Naive thymus-derived CD8-positive, alpha-beta T cell (primary cell): ENCODE measurements around the gene ATF3. TPM values are rescaled to one million over a fixed set of nuclear protein-coding genes. Genes with fewer than 3 reads are reported as not detected.

ENCODE experiments used
- ATAC-seq, 2 donors: fragments of 150-1000 bp; cut with Tn5 transposase in 1 of 2; sonication (Bioruptor Pico), chemical (Tn5 transposase) in 1 of 2; 1 replicate in 1 of 2; 2 replicates in 1 of 2; pipeline ENCODE4 v1.10.0; 2021; ENCODE audit warnings: mild to moderate bottlenecking in 2 of 2, moderate library complexity in 2 of 2
- POLR2A ChIA-PET: fragments of 350-600 bp; sonication (Branson Sonifier 250); formaldehyde crosslinking; loops from one replicate; lab custom pipeline; 2021; ENCODE audit warnings: antibody characterized with exemption; lab: Charles Lee
- DNase-seq, 10 donors: peaks; one replicate each; pipeline versions ENCODE4 v3.0.0 to v3.0.0-alpha.2; 2020 to 2022
- H3K27ac Mint-ChIP-seq, 10 donors: one replicate each; pipeline ENCODE4 v1.8.0; 2020 to 2022; ENCODE audit warnings: mild to moderate bottlenecking in 10 of 10, mixed read lengths in 10 of 10, moderate library complexity in 4 of 10, inconsistent platforms in 1 of 10
- H3K27me3 Mint-ChIP-seq, 5 donors: one replicate each; pipeline ENCODE4 v1.8.0; 2021 to 2022; ENCODE audit warnings: mixed read lengths in 5 of 5
- H3K36me3 Mint-ChIP-seq, 3 donors: one replicate each; pipeline ENCODE4 v1.8.0; 2020 to 2022; ENCODE audit warnings: mixed read lengths in 3 of 3, mild to moderate bottlenecking in 2 of 3, inconsistent platforms in 1 of 3
- H3K4me1 Mint-ChIP-seq, 4 donors: one replicate each; pipeline ENCODE4 v1.8.0; 2021 to 2022; ENCODE audit warnings: mixed read lengths in 4 of 4
- H3K4me3 Mint-ChIP-seq, 10 donors: one replicate each; pipeline ENCODE4 v1.8.0; 2020 to 2022; ENCODE audit warnings: mild to moderate bottlenecking in 10 of 10, mixed read lengths in 10 of 10, moderate library complexity in 6 of 10, inconsistent platforms in 1 of 10
- H3K9me3 Mint-ChIP-seq, 9 donors: one replicate each; pipeline ENCODE4 v1.8.0; 2020 to 2022; ENCODE audit warnings: mixed read lengths in 9 of 9, mild to moderate bottlenecking in 3 of 9, inconsistent platforms in 1 of 9, moderate library complexity in 1 of 9
- polyA plus RNA-seq, 3 donors: library from polyadenylated mRNA; unstranded; fragments of 300-500 nt; fragmentation: Illumina TruSeq; gene quantifications; one replicate each; pipeline ENCODE4 v1.2.3, GENCODE V29; 2021
- total RNA-seq, 8 experiments: library from RNA in 2 of 8; stranded (reverse) in 2 of 8; gene quantifications; one replicate each; pipeline ENCODE4 v1.2.3 and lab custom pipeline; 2021 to 2026

ATF3 gene
- total and polyA plus RNA-seq, 5 experiments from 2014 or later, result 1.4 to 1.8 TPM; not detected in 3

GRCh38 chr1:212670301-212670700 is 61.7 kb downstream of the ATF3 start:
- H3K36me3 Mint-ChIP-seq, result no peaks in the 10 kb centered on the region
- H3K4me1 Mint-ChIP-seq, result peaks cover 2 to 20% (median 9%) of the 10 kb centered on the region in 4 donors
- peaks cover 6 to 22% (median 8%) of the 10 kb centered on the region in 5 donors for H3K27me3 Mint-ChIP-seq
- H3K4me3 Mint-ChIP-seq, result no peak overlapping the region
- no peaks in the 10 kb centered on the region for H3K9me3 Mint-ChIP-seq
- ATAC-seq (no peak), DNase-seq (no peak)
- no peak overlapping the region for H3K27ac Mint-ChIP-seq
- POLR2A ChIA-PET, result no interaction called here

Other genes starting within 250 kb of the ATF3 start
- 10 to 100 TPM; 13.3 to 15.5 TPM for gene PACC1, start 193.9 kb upstream of the ATF3 start, total RNA-seq
- gene PACC1, start 193.9 kb upstream of the ATF3 start, polyA plus RNA-seq, result 10 to 100 TPM in 1 of 3 donors, 1 to 10 TPM in 2; 8.0 to 10.5 (median 8.3) TPM
- gene NENF, start 175.8 kb upstream of the ATF3 start, total RNA-seq, result 10 to 100 TPM; 21.5 to 25.1 TPM
- gene NENF, start 175.8 kb upstream of the ATF3 start, polyA plus RNA-seq, result 10 to 100 TPM; 35.9 to 68.0 (median 64.9) TPM
- 1 to 10 TPM in 1 of 2 experiments, under 1 TPM in 1; 0.29 to 1.2 TPM for gene BATF3, start 91.1 kb downstream of the ATF3 start, total RNA-seq
- gene BATF3, start 91.1 kb downstream of the ATF3 start, polyA plus RNA-seq, result under 1 TPM in 2 of 3 donors, not detected in 1; 0.47 to 0.56 TPM
- 10 to 100 TPM; 38.1 to 41.0 TPM for gene NSL1, start 183.0 kb downstream of the ATF3 start, total RNA-seq
- gene NSL1, start 183.0 kb downstream of the ATF3 start, polyA plus RNA-seq, result 10 to 100 TPM; 54.8 to 74.2 (median 65.3) TPM
- 10 to 100 TPM; 17.0 to 21.4 TPM for gene TATDN3, start 183.1 kb downstream of the ATF3 start, total RNA-seq
- gene TATDN3, start 183.1 kb downstream of the ATF3 start, polyA plus RNA-seq, result 10 to 100 TPM; 15.6 to 20.8 (median 18.0) TPM
- not detected for gene SPATA45, start 238.9 kb downstream of the ATF3 start, total RNA-seq
- gene SPATA45, start 238.9 kb downstream of the ATF3 start, polyA plus RNA-seq, result not detected
- gene FLVCR1, start 249.5 kb downstream of the ATF3 start, total RNA-seq, result 10 to 100 TPM; 10.7 to 15.0 TPM
- 1 to 10 TPM; 1.1 to 1.9 (median 1.2) TPM for gene FLVCR1, start 249.5 kb downstream of the ATF3 start, polyA plus RNA-seq